Activated CD8-positive, alpha-beta memory T cell treated with anti-CD3 and anti-CD28 coated beads, Interleukin-2, amount 10 ng/mL, durations not matched to agents 7 days and 5 days (primary cell): ENCODE measurements around the gene RDH11. TPM values are rescaled to one million over a fixed set of nuclear protein-coding genes. Genes with fewer than 3 reads are reported as not detected.
"Not testable (repeated sequence)": the region's sequence is repeated elsewhere in the genome, so short reads cannot be mapped to it uniquely, and the experiment has no call there.

Experiments used
- ATAC-seq: fragments of 150-1000 bp; cut with Tn5 transposase; one replicate; pipeline ENCODE4 v1.10.0; 2021; ENCODE audit warnings: moderate library complexity
- CTCF ChIA-PET: fragments of 350-600 bp; sonication (Branson Sonifier 250); formaldehyde crosslinking; loops from one replicate; lab custom pipeline; 2021; ENCODE audit warnings: antibody characterized with exemption; lab: Charles Lee
- DNase-seq: peaks from one replicate; pipeline ENCODE4 v3.0.0-alpha.2; 2020
- H3K27ac Mint-ChIP-seq: one replicate; pipeline ENCODE4 v1.8.0; 2021; ENCODE audit warnings: mild to moderate bottlenecking, mixed read lengths
- H3K27me3 Mint-ChIP-seq: one replicate; pipeline ENCODE4 v1.8.0; 2021; ENCODE audit warnings: mixed read lengths
- H3K36me3 Mint-ChIP-seq: one replicate; pipeline ENCODE4 v1.8.0; 2021; ENCODE audit warnings: mild to moderate bottlenecking, mixed read lengths
- H3K4me1 Mint-ChIP-seq: one replicate; pipeline ENCODE4 v1.8.0; 2021; ENCODE audit warnings: mixed read lengths
- H3K4me3 Mint-ChIP-seq: one replicate; pipeline ENCODE4 v1.8.0; 2021; ENCODE audit warnings: mild to moderate bottlenecking, moderate library complexity, mixed read lengths
- H3K9me3 Mint-ChIP-seq: one replicate; pipeline ENCODE4 v1.8.0; 2022; ENCODE audit warnings: low read depth, mixed read lengths
- total RNA-seq, 2 experiments: library from RNA; stranded (reverse); gene quantifications; one replicate each; pipeline ENCODE4 v1.2.3, GENCODE V29; 2021

Gene RDH11
- total RNA-seq, 2 experiments from 2014 or later: 49.6 to 59.8 TPM

DNA sequence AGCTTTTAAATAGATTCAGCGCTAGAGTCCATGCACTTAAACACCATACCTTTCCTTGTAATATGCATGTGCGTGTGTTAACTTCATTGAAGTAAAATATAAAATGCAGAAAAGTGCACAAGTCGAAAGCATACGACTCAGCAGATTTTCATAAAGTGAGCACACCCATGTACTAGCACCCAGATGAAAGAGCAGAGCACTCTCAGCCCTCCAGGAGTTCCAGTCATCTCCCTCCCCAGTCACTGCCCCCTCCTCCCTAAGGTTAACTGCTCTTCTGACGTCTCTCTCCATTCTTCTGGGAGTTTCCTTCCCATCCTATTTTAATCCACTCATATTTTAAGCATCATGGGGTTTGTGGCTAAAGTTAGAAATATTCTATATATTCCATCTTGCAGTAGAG lies 26.3 kb upstream of the RDH11 start:
- Mint-ChIP-seq H3K27me3 (peaks cover 45% of the 10 kb centered on the region), H3K27ac (no peak overlapping the region)
- no peak for ATAC-seq

DNA sequence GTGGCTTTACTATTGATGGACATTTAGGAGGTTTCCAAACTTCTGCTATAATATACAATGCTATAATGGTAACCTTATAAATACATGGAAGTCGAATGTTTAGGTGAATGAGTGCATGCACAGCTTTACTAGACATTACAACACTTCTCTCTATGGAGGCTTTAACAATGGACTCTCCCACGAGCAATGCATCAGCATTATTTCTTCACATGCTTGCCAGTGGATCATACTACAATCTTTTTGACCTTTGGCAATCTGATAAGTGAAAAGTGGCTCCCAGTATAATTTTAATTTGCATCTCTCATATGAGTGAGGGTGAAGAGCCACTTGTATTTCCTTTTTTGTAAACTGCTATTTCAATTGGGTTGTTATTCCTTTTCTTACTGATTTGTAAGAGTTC lies 24.3 kb upstream of the RDH11 start:
- ATAC-seq (no peak), DNase-seq (no peak)
- H3K36me3 Mint-ChIP-seq: peaks cover 1% of the 10 kb centered on the region
- no peak overlapping the region for H3K27ac Mint-ChIP-seq
- CTCF ChIA-PET: no interaction called here
- H3K27me3 Mint-ChIP-seq: peaks cover 43% of the 10 kb centered on the region
- no peak overlapping the region for H3K4me3 Mint-ChIP-seq
- no peaks in the 10 kb centered on the region for H3K9me3 Mint-ChIP-seq
- peaks cover 15% of the 10 kb centered on the region for H3K4me1 Mint-ChIP-seq

More for the DNA sequence above, 26.3 kb upstream of the RDH11 start:
- no peak for DNase-seq
- Mint-ChIP-seq H3K4me3 (no peak overlapping the region), H3K36me3 (peaks cover 1% of the 10 kb centered on the region), H3K9me3 (no peaks in the 10 kb centered on the region), H3K4me1 (peaks cover 15% of the 10 kb centered on the region)
- CTCF ChIA-PET: interaction anchor here (1.2 kb wide), 1 partner anchor 10 kb away, joined by 4 read pairs; no protein-coding TSS in a partner anchor

DNA sequence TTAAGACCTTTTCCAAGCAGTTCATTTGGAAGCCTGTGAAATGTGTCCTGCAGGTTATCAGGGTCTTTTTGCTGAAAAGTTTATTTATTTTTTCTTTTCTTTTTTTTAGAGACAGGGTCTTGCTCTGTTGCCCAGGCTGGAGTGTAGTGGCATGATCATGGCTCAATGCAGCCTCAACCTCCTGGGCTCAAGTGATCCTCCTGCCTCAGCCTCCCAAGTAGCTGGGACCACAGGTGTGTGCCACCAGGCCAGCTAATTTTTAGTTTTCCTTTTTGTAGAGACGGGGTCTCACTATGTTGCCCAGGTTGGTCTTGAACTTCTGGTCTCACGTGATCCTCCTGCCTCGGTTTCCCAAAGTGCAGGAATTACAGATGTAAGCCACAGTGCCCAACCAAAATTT lies 23.8 kb upstream of the RDH11 start:
- H3K9me3 Mint-ChIP-seq, CTCF ChIA-PET, ATAC-seq, DNase-seq, H3K4me3 Mint-ChIP-seq, H3K27ac Mint-ChIP-seq, H3K36me3 Mint-ChIP-seq: not testable (repeated sequence)
- Mint-ChIP-seq H3K27me3 (peaks cover 41% of the 10 kb centered on the region), H3K4me1 (peaks cover 15% of the 10 kb centered on the region)

DNA sequence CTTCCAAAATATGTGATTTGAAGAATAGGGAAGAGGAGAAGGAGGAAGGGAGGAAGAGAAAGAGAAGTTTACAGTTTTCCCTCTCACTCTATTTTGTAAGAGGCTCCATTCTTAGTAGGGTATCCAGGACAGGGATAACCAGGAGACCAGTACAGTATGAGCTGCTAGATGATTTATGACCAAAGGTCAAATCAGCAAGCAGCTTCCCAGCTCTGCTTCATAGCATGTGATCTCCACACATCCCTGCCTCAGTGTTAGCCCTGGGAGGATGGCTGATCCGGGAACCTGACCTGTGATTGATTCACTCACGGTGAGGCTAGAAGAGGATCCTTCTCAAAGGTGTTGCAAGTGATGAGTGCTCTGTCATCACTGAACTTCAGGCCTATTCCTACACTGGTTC lies 22.7 kb upstream of the RDH11 start:
- Mint-ChIP-seq H3K36me3 (peaks cover 1% of the 10 kb centered on the region), H3K4me3 (no peak overlapping the region), H3K9me3 (no peaks in the 10 kb centered on the region), H3K27ac (no peak overlapping the region), H3K4me1 (peaks cover 15% of the 10 kb centered on the region), H3K27me3 (peaks cover 31% of the 10 kb centered on the region)
- DNase-seq (no peak), ATAC-seq (no peak)
- CTCF ChIA-PET: interaction anchor here (1.8 kb wide), 1 partner anchor 14 kb away, joined by 4 read pairs; no protein-coding TSS in a partner anchor

DNA sequence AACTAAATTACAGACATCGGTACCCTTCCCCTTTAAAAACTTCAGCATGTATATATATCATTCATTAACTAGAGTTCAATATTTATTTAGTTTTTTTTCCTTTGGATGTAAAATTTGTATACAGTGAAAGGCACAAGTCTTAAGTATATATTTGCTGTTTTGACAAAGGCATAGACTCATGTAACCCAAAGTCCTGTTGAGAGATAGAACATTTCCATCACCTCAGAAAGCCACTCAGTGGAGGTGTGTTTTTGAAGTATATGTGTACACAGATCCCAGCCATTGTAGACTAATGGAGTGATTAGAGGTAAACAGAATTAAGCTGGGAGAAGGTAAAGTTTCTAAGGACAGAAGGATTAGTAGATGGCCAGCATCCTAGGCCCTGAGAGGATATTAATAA lies 21.5 kb upstream of the RDH11 start:
- H3K4me3 Mint-ChIP-seq: no peak overlapping the region
- H3K27me3 Mint-ChIP-seq: peaks cover 24% of the 10 kb centered on the region
- CTCF ChIA-PET: interaction anchor here (1.4 to 1.8 kb wide), 2 partner anchors 13 kb away, joined by 4 to 5 read pairs; no protein-coding TSS in a partner anchor
- no peak for DNase-seq
- peaks cover 11% of the 10 kb centered on the region for H3K4me1 Mint-ChIP-seq
- no peak overlapping the region for H3K27ac Mint-ChIP-seq
- H3K36me3 Mint-ChIP-seq: peaks cover 1% of the 10 kb centered on the region
- ATAC-seq: no peak
- H3K9me3 Mint-ChIP-seq: no peaks in the 10 kb centered on the region

DNA sequence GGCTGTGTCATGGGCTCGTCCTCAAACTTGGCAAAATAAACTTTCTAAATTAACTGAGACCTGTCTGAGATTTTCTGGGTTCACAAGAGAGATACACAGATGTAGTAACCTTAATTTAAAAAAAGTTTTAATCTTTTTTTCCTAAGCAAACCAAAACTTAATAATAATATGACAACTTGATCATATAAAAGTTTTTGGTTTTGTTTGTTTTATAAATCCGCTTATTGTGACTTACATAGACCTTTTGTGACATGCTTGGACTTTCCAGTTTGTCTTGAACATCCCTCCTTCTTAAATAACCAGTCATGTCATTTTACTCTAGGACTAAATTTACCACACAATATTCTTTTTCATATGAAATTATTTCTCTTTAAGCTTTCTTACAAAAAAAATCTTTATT lies 14.6 kb upstream of the RDH11 start:
- Mint-ChIP-seq H3K9me3 (peaks cover 8% of the 10 kb centered on the region), H3K4me3 (no peak overlapping the region), H3K36me3 (peaks cover 10% of the 10 kb centered on the region), H3K27me3 (peaks cover 8% of the 10 kb centered on the region), H3K27ac (no peak overlapping the region), H3K4me1 (no peaks in the 10 kb centered on the region)
- DNase-seq (no peak), ATAC-seq (no peak)
- CTCF ChIA-PET: no interaction called here

DNA sequence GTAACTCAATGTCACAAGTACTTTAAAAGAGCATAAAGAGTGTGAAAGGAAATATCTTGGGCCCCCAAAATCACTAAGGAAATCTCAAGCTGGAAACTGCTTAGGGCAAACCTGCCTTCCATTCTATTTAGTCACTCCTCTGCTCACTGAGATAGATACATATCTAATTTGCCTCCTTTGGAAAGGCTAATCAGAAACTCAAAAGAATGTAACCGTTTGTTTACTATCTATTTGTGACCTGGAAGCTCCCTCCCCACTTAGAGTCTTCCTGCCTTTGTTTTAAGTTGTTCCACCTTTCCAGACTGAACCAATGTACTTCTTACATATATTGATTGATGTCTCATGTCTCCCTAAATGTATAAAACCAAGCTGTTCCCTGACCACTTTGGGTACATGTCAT lies 14.2 kb upstream of the RDH11 start:
- H3K27me3 Mint-ChIP-seq, CTCF ChIA-PET, H3K4me1 Mint-ChIP-seq, DNase-seq, H3K9me3 Mint-ChIP-seq, H3K4me3 Mint-ChIP-seq, H3K27ac Mint-ChIP-seq, ATAC-seq, H3K36me3 Mint-ChIP-seq: not testable (repeated sequence)

DNA sequence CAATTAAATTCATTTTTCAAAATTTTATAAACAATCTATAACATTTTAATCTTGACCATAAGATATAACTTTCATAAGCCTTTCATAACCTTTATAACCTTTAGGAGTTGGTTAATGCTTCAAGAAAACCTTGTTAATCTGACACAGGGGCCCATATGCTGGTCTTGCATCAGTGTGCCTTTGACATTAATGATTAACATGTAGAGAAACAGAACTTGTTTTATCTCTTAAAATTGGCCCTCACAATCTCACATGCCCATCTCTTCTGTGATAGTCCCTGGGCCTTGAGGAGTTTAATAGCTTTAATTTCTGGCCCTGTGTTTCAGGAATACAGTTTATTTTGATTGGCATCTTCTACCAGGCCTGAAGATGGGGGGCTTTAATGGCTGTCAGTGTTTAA lies 13.8 kb upstream of the RDH11 start:
- H3K9me3 Mint-ChIP-seq, CTCF ChIA-PET, H3K4me3 Mint-ChIP-seq, DNase-seq, H3K36me3 Mint-ChIP-seq, H3K27ac Mint-ChIP-seq, H3K4me1 Mint-ChIP-seq, ATAC-seq: not testable (repeated sequence)
- H3K27me3 Mint-ChIP-seq: peaks cover 11% of the 10 kb centered on the region

DNA sequence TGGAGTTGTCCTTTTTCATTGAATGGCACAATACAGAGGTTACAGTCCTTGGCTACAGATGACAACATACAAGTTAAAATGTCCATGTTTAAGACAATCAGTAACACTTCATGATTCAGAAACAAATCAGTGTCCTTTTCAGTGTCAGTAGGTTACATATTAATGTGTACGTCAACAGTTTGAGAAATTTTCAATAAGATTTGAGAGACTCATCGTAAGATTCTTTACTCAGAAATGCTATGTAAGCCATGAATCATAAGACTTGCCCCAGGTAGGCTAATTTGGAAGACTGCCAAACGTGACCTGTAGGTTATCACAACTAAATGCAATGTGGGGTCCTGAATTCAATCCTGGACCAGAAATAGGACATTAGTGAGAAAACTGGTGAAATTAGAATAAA lies 9.6 kb upstream of the RDH11 start:
- H3K27me3 Mint-ChIP-seq: peaks cover 4% of the 10 kb centered on the region
- ATAC-seq (no peak), DNase-seq (no peak)
- H3K4me1 Mint-ChIP-seq: peaks cover 3% of the 10 kb centered on the region
- no peak overlapping the region for H3K4me3 Mint-ChIP-seq
- CTCF ChIA-PET: interaction anchor here (0.9 to 4.6 kb wide), 29 partner anchors 8 to 290 kb away, joined by 3 to 78 read pairs (median 6); partner anchors contain the start of genes ARG2, PIGH and RDH11
- H3K36me3 Mint-ChIP-seq: peaks cover 7% of the 10 kb centered on the region
- H3K27ac Mint-ChIP-seq: no peak overlapping the region
- peaks cover 4% of the 10 kb centered on the region for H3K9me3 Mint-ChIP-seq

DNA sequence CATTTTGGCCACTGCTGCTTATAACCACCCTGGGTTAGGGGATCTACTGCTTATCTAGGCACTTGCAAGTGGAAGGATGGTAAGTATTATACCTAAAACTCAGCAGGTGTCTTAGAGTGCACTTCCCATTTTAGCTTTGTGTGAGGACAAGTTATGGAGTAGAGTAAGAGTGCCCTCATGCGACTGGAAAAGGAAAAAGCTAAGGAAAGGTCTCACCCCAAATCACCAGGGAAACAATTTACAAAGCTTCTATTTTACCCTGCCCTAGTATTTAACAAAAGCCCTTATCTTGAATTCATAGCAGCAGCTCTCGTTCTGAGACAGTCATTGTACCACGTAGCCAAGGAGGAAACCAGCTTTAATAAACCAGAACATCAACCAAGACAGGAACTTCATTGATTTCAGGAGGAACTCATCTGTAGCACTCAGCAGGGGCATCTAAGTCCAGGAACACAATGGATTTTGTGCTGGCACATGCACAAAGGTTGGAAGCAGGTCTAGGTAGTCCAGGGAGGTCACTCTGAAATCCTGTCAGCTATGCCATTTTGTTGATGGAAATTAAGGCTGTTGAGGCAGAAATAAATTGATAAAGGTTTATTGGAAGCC lies 9.0 kb upstream of the RDH11 start:
- H3K9me3 Mint-ChIP-seq: no peaks in the 10 kb centered on the region
- ATAC-seq: peak; percentile 85
- peaks cover 4% of the 10 kb centered on the region for H3K36me3 Mint-ChIP-seq
- peaks cover 4% of the 10 kb centered on the region for H3K27me3 Mint-ChIP-seq
- no peak overlapping the region for H3K4me3 Mint-ChIP-seq
- no peak for DNase-seq
- peaks cover 3% of the 10 kb centered on the region for H3K4me1 Mint-ChIP-seq
- no peak overlapping the region for H3K27ac Mint-ChIP-seq
- CTCF ChIA-PET: interaction anchor here (0.7 to 4.6 kb wide), 56 partner anchors 9 to 313 kb away, joined by 3 to 78 read pairs (median 4); partner anchors contain the start of genes ARG2, PIGH, PLEKHH1 and RDH11

DNA sequence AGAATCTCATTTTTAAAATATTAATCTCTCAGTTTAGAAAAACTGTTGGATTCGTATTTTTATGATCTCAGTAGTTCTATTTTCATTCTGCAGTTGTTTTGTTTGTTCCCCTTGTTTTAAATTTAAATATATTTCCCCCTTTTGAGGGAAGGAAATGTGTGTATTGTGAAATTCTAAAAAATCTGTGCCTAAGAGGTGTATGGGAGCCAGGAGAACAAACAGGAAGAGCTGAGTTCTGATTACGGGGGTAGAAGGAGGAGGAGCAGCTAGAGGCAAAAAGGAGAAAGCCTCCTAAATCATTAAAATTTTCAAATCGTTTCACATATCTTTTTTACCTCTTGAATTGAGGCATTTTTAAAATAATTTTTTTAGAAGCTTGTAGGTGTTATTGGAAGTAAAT lies 8.4 kb upstream of the RDH11 start:
- H3K27me3 Mint-ChIP-seq: peaks cover 4% of the 10 kb centered on the region
- DNase-seq (no peak), ATAC-seq (no peak)
- CTCF ChIA-PET: interaction anchor here (0.7 to 4.6 kb wide), 54 partner anchors 9 to 312 kb away, joined by 3 to 78 read pairs (median 4); partner anchors contain the start of genes ARG2, PIGH, PLEKHH1 and RDH11
- peaks cover 3% of the 10 kb centered on the region for H3K4me1 Mint-ChIP-seq
- no peaks in the 10 kb centered on the region for H3K9me3 Mint-ChIP-seq
- H3K36me3 Mint-ChIP-seq: peaks cover 2% of the 10 kb centered on the region
- H3K27ac Mint-ChIP-seq: no peak overlapping the region
- no peak overlapping the region for H3K4me3 Mint-ChIP-seq

DNA sequence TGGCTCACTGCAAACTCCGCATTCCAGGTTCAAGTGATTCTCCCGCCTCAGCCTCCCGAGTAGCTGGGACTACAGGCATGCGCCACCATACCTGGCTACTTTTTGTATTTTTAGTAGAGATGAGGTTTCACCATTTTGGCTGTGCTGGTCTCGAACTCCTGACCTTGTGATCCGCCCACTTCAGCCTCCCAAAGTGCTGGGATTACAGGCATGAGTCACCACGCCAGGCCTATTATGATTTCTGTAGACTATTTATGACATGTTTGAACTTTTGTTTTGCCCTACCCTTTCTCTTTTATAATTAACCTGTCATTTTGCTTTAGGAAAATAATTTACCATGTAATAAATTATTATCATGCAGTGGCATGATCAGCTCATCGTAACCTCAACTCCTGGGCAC lies 5.9 kb upstream of the RDH11 start, which contains the start of gene RDH12:
Gene RDH12, plus strand, starts transcription at position 395 of the 400 bp plus-strand sequence. CDS start 20,757 bp downstream, outside the sequence.
- H3K9me3 Mint-ChIP-seq, DNase-seq, H3K4me3 Mint-ChIP-seq, H3K27me3 Mint-ChIP-seq, H3K4me1 Mint-ChIP-seq, H3K36me3 Mint-ChIP-seq, ATAC-seq, H3K27ac Mint-ChIP-seq: not testable (repeated sequence)
- CTCF ChIA-PET: interaction anchor here (0.8 to 4.6 kb wide), 7 partner anchors 26 to 162 kb away, joined by 3 to 78 read pairs (median 3); partner anchors contain the start of gene ARG2

DNA sequence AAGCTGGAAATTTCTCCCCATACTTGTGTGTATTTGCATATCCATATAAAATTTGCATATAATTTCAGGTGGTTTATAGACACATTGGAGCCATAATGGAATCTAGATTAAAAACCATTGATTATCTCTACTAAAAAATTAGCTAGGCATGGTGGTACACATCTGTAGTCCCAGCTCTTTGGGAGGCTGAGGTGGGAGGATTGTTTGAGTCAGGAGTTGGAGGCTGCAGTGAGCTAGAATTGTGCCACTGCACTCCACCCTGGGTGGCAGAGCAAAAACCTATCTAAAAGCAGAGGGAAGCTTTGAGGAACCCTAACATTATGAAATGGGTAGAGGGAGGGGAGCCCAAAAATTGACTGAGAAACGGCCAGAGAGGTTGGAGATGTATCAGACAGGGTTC lies 2.6 kb upstream of the RDH11 start:
- no peak for ATAC-seq
- H3K27me3 Mint-ChIP-seq: no peaks in the 10 kb centered on the region
- no peaks in the 10 kb centered on the region for H3K9me3 Mint-ChIP-seq
- no peak overlapping the region for H3K4me3 Mint-ChIP-seq
- no peak for DNase-seq
- H3K36me3 Mint-ChIP-seq: no peaks in the 10 kb centered on the region
- H3K4me1 Mint-ChIP-seq: peaks cover 17% of the 10 kb centered on the region
- CTCF ChIA-PET: interaction anchor here (1.3 to 1.7 kb wide), 3 partner anchors 25 to 114 kb away, joined by 3 to 7 read pairs (median 5); no protein-coding TSS in a partner anchor
- H3K27ac Mint-ChIP-seq: no peak overlapping the region

DNA sequence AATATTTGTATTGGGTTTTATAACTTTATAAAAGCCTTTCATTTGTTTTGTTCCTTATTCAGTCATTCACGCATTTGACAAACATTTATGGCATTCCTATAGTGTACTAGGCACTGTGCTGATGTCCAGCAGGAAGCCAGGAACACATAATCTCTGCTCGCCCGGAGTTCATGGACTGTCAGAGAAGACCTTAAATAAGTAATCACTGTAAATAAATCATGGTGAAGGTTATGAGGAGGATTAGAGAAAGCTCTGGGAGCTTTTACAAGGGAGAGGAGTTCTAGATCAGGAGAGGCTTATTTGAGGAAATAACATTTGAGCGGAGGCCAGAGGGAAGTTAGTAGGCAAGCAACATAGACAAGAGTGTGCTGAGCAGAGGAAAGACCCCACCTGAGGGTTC lies 1.4 kb upstream of the RDH11 start:
- Mint-ChIP-seq H3K27me3 (no peaks in the 10 kb centered on the region), H3K36me3 (peaks cover 5% of the 10 kb centered on the region), H3K4me3 (no peak overlapping the region), H3K27ac (no peak overlapping the region), H3K9me3 (no peaks in the 10 kb centered on the region), H3K4me1 (peaks cover 27% of the 10 kb centered on the region)
- no peak for DNase-seq
- CTCF ChIA-PET: interaction anchor here (0.6 to 1.7 kb wide), 3 partner anchors 8 to 78 kb away, joined by 3 to 7 read pairs (median 3); no protein-coding TSS in a partner anchor
- ATAC-seq: no peak
